HG03135 (cell line): ENCODE results near the gene MTPN.

Experiments used
- ATAC-seq: cut with Tn5 transposase; IDR thresholded peaks from one replicate; pipeline ENCODE4 v1.9.1; 2021; ENCODE audit warnings: mild to moderate bottlenecking, moderate library complexity; ENCODE audit not compliant: unreplicated experiment

Gene MTPN

GRCh38 chr7:135930565-135931461 lies 46.3 kb downstream of the MTPN start:
- ATAC-seq: no peak

- ATAC-seq: no peak
Measured at GRCh38 chr7:135929722-135930141, 47.4 kb downstream of the MTPN start.

- no peak for ATAC-seq
Measured at GRCh38 chr7:135929249-135929648, 47.9 kb downstream of the MTPN start.

- ATAC-seq: no peak
Measured at GRCh38 chr7:135928136-135928535, 49.0 kb downstream of the MTPN start.

GRCh38 chr7:135925210-135925609 lies 51.9 kb downstream of the MTPN start:
- ATAC-seq: no peak

- ATAC-seq: no peak
Measured at GRCh38 chr7:135924302-135924701, 52.9 kb downstream of the MTPN start.

- ATAC-seq: no peak
Measured at GRCh38 chr7:135922263-135922662, 54.9 kb downstream of the MTPN start.

GRCh38 chr7:135920478-135920877 lies 56.7 kb downstream of the MTPN start:
- no peak for ATAC-seq

GRCh38 chr7:135919071-135919841 lies 57.9 kb downstream of the MTPN start:
- no peak for ATAC-seq

- no peak for ATAC-seq
Measured at GRCh38 chr7:135918134-135918533, 59.0 kb downstream of the MTPN start.

- ATAC-seq: no peak
Measured at GRCh38 chr7:135917721-135918120, 59.4 kb downstream of the MTPN start.

GRCh38 chr7:135914346-135914745 lies 62.8 kb downstream of the MTPN start:
- no peak for ATAC-seq

- no peak for ATAC-seq
Measured at GRCh38 chr7:135913404-135913803, 63.8 kb downstream of the MTPN start.

GRCh38 chr7:135911099-135911498 lies 66.1 kb downstream of the MTPN start:
- ATAC-seq: no peak

GRCh38 chr7:135910393-135911036 lies 66.6 kb downstream of the MTPN start:
- no peak for ATAC-seq

GRCh38 chr7:135905858-135906257 lies 71.3 kb downstream of the MTPN start:
- ATAC-seq: no peak

GRCh38 chr7:135905355-135905754 lies 71.8 kb downstream of the MTPN start:
- ATAC-seq: no peak

GRCh38 chr7:135904282-135904681 lies 72.9 kb downstream of the MTPN start:
- no peak for ATAC-seq

GRCh38 chr7:135901585-135902540 lies 75.3 kb downstream of the MTPN start:
- ATAC-seq: no peak

- no peak for ATAC-seq
Measured at GRCh38 chr7:135900065-135900546, 77.1 kb downstream of the MTPN start.
